Measurements from ENCODE around the gene OR4A15.

DNA sequence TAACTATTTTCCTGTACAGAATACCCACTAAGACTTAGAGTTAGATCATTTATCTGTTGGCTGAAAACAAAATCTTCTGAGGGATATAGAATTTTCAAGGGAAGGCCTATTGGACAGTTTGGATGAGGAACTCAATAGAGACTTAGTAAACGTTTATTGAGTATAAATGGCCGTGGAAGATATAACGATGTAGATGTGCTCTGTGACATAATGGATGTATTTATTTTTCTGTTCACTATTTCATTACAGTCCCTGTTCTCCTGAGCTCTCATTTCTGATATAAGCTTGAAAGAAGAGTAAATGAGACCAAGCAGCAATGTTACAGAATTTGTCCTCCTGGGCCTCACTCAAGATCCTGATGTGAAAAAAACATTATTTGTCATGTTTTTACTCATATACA, 24.9 kb upstream of the OR4A15 start, which contains the start of gene OR4A16:
- TF ChIP-seq CTCF (IDR thresholded peaks at IDR 0.05; ENCODE audit: insufficient read depth, low read length, poor library complexity, severe bottlenecking) (no peak), EZH2phosphoT487 (conservative IDR thresholded peaks at IDR 0.05; ENCODE audit: low read length) (no peak)

All from SU-DHL-6 (cell line).